Upper lobe of right lung (tissue), 1 donor: ENCODE results near the gene STYXL1. TPM values are rescaled to one million over a fixed set of nuclear protein-coding genes. Genes with fewer than 3 reads are reported as not detected.

Source experiments
- ATAC-seq: fragments of 200-7000 bp; cut with Tn5 transposase; one replicate; pipeline ENCODE4 v1.9.1; 2020; ENCODE audit warnings: mild to moderate bottlenecking, moderate library complexity
- DNase-seq: peaks from one replicate; pipeline ENCODE4 v3.0.0-alpha.2; 2020
- H3K27ac ChIP-seq: fragments of 200-600 bp; one replicate; pipeline ENCODE4 v1.8.0; 2022
- H3K27me3 ChIP-seq: fragments of 200-600 bp; one replicate; pipeline ENCODE4 v1.8.0; 2022; ENCODE audit warnings: mild to moderate bottlenecking
- H3K36me3 ChIP-seq: fragments of 200-600 bp; one replicate; pipeline ENCODE4 v1.8.0; 2022
- H3K4me1 ChIP-seq: fragments of 200-600 bp; one replicate; pipeline ENCODE4 v1.8.0; 2022
- H3K4me3 ChIP-seq: fragments of 200-600 bp; one replicate; pipeline ENCODE4 v1.8.0; 2022; ENCODE audit warnings: mild to moderate bottlenecking
- H3K9me3 ChIP-seq: fragments of 200-600 bp; one replicate; pipeline ENCODE4 v1.8.0; 2022
- CTCF ChIP-seq: fragments of 200-600 bp; IDR thresholded peaks from one replicate; pipeline ENCODE4 v1.8.0; 2022; ENCODE audit warnings: antibody characterized with exemption
- intact Hi-C: fragments of 100-400 bp; cut with DNase I; formaldehyde crosslinking; loops from one replicate; pipeline ENCODE4 v1.11.0; 2022
- total RNA-seq: library from RNA; stranded (reverse); fragmentation: NEBNext Ultra II Directional; extraction: Animal tissue kit (Norgen Biotek cat#: 25700); gene quantifications from one replicate; pipeline ENCODE4 v1.2.1, GENCODE V29; 2021
- donor health status: DM: no; HTN: yes; CAD: no; lungs with severe emphysema.

STYXL1 gene
- total RNA-seq, 1 donor from 2014 or later, result 20.9 TPM

- Histone ChIP-seq H3K9me3 (no peaks in the 10 kb centered on the region), H3K4me1 (peaks cover 13% of the 10 kb centered on the region), H3K27me3 (no peaks in the 10 kb centered on the region), H3K36me3 (no peaks in the 10 kb centered on the region), H3K4me3 (peak within 1 kb of the TSS; percentile 99), H3K27ac (peak within 1 kb of the TSS; percentile 92)
- intact Hi-C loops, result no loop called here
- ATAC-seq (peak; percentile 98), DNase-seq (peak; percentile 98)
- TF ChIP-seq CTCF, result peak; percentile 31
Observed at GRCh38 chr7:75994388-75995051, 53.3 kb downstream of the STYXL1 start, which contains the start of gene TMEM120A. TSS of gene TMEM120A (minus strand) at chr7:75994595. CDS start at chr7:75994570, 25 bp downstream.

GRCh38 chr7:75993689-75994387, 54.0 kb downstream of the STYXL1 start:
- ATAC-seq (peak; percentile 26), DNase-seq (peak; percentile 79)
- TF ChIP-seq CTCF, result no peak
- H3K4me3 ChIP-seq, result peak overlapping the region; percentile 99
- no peaks in the 10 kb centered on the region for H3K36me3 ChIP-seq
- no peaks in the 10 kb centered on the region for H3K27me3 ChIP-seq
- H3K4me1 ChIP-seq, result peaks cover 13% of the 10 kb centered on the region
- H3K9me3 ChIP-seq, result no peaks in the 10 kb centered on the region
- peak overlapping the region; percentile 92 for H3K27ac ChIP-seq
- intact Hi-C loops, result no loop called here

GRCh38 chr7:75992083-75992755, 55.6 kb downstream of the STYXL1 start:
- DNase-seq, result no peak
- no peak overlapping the region for H3K27ac ChIP-seq
- H3K9me3 ChIP-seq, result no peaks in the 10 kb centered on the region
- H3K4me1 ChIP-seq, result peaks cover 13% of the 10 kb centered on the region
- no peak for ATAC-seq
- no peak for TF ChIP-seq CTCF
- H3K27me3 ChIP-seq, result no peaks in the 10 kb centered on the region
- intact Hi-C loops, result no loop called here
- no peak overlapping the region for H3K4me3 ChIP-seq
- peaks cover 7% of the 10 kb centered on the region for H3K36me3 ChIP-seq

- Histone ChIP-seq H3K4me1 (peaks cover 13% of the 10 kb centered on the region), H3K36me3 (peaks cover 13% of the 10 kb centered on the region), H3K9me3 (no peaks in the 10 kb centered on the region), H3K27me3 (no peaks in the 10 kb centered on the region), H3K27ac (no peak overlapping the region), H3K4me3 (no peak overlapping the region)
- TF ChIP-seq CTCF, result no peak
- ATAC-seq (no peak), DNase-seq (no peak)
- intact Hi-C loops, result no loop called here
Observed at GRCh38 chr7:75991531-75992082, 56.2 kb downstream of the STYXL1 start.

- Histone ChIP-seq H3K36me3 (peaks cover 32% of the 10 kb centered on the region), H3K4me1 (peaks cover 8% of the 10 kb centered on the region), H3K27me3 (no peaks in the 10 kb centered on the region), H3K4me3 (no peak overlapping the region), H3K9me3 (no peaks in the 10 kb centered on the region), H3K27ac (no peak overlapping the region)
- TF ChIP-seq CTCF, result no peak
- no peak for ATAC-seq
- intact Hi-C loops, result no loop called here
- peak; percentile 60 for DNase-seq
Observed at GRCh38 chr7:75989500-75990388, 58.1 kb downstream of the STYXL1 start.
